ENCODE measurements around the gene ARHGAP28. TPM values are rescaled to one million over a fixed set of nuclear protein-coding genes. Genes with fewer than 3 reads are reported as not detected.

The ARHGAP28 gene
- total and polyA plus RNA-seq, 2 experiments from 2014 or later, result 0.20 TPM; not detected in 1

DNA sequence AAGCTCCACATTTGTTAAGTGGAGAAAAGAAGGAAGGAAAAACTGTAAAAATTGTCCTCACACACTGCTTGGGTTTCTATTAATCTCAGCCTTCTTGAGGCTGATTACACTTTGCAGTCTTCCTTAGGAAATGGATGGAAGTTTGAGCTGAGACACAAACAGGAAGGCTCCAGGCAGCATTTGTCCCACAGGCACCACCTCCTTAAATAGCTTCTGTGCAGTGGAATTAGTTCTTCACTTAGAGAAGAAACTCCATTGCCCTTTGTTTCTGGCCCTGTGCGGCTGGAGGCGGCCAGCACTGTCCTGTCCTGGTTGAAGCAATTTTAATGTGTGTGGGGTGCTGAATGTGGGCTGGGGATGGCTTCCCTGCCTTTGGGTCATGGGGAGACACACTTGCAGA lies 44.3 kb downstream of the ARHGAP28 start:
- no peaks in the 10 kb centered on the region for H3K9me3 ChIP-seq (ENCODE audit: low read depth)
- no peaks in the 10 kb centered on the region for H3K36me3 ChIP-seq (ENCODE audit: low read depth)
- H2AFZ ChIP-seq, result no peak overlapping the region
- no peak for DNase-seq
- no peaks in the 10 kb centered on the region for H3F3A ChIP-seq (ENCODE audit: insufficient read depth)
- no peaks in the 10 kb centered on the region for H3K4me1 ChIP-seq (ENCODE audit: insufficient read depth)
- in situ Hi-C loops (cut with MboI), result no loop called here
- H4K20me1 ChIP-seq (ENCODE audit: insufficient read depth), result no peaks in the 10 kb centered on the region
- TF ChIP-seq EZH2phosphoT487 (IDR thresholded peaks at IDR 0.05; ENCODE audit: insufficient read depth, low read depth) (no peak), EZH2 (IDR thresholded peaks at IDR 0.05; ENCODE audit: insufficient read depth, poor library complexity, severe bottlenecking) (no peak)
- no peak overlapping the region for H3K9ac ChIP-seq
- WGBS, 2 experiments (ENCODE audit: low coverage in 1 of 2, low lambda C conversion rate in 2 of 2, missing lambda C conversion rate in 2 of 2), result 77 to 94% methylated on average over 2 of the region's 2 CpGs
- no peak overlapping the region for H3K4me3 ChIP-seq
- H3K4me2 ChIP-seq (ENCODE audit: unreplicated experiment), result no peak overlapping the region
- H3K9me2 ChIP-seq (ENCODE audit: insufficient read depth), result no peaks in the 10 kb centered on the region
- peaks cover 4% of the 10 kb centered on the region; the same call in 1 of the 2 replicates for H3K27me3 ChIP-seq (replicated peaks; ENCODE audit: insufficient read depth)
- H3K27ac ChIP-seq, result no peak overlapping the region
- no peaks in the 10 kb centered on the region for H3K79me2 ChIP-seq (ENCODE audit: insufficient read depth)

DNA sequence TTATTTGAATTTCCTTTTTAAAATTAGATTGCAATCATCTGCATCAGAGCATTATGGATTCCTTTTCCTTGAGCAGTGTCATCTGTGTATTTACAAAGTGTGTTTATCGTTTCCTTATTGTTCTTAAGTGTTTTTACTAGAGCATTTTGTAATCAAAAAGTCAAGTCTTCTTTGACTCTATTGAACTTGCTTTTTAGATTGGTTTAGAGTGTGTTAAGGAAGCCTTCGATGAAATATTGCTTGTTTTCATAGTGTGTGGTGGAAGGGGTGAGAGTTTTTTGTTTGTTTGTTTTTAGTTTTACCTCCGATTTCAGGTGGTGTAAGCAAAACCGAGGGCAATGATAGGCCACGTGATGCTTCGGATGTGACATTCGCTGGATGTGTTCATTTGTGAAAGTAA lies 45.7 kb downstream of the ARHGAP28 start:
- no peak overlapping the region for H2AFZ ChIP-seq
- H3F3A ChIP-seq (ENCODE audit: insufficient read depth), result no peaks in the 10 kb centered on the region
- no peak overlapping the region for H3K4me3 ChIP-seq
- H3K9me3 ChIP-seq (ENCODE audit: low read depth), result no peaks in the 10 kb centered on the region
- H3K36me3 ChIP-seq (ENCODE audit: low read depth), result no peaks in the 10 kb centered on the region
- no peak for DNase-seq
- H4K20me1 ChIP-seq (ENCODE audit: insufficient read depth), result no peaks in the 10 kb centered on the region
- H3K27me3 ChIP-seq (replicated peaks; ENCODE audit: insufficient read depth), result 0 out of 2 replicates have a peak, but pooled peaks cover 4% of the 10 kb centered on the region
- no peak for TF ChIP-seq EZH2 (IDR thresholded peaks at IDR 0.05; ENCODE audit: insufficient read depth, poor library complexity, severe bottlenecking)
- no peak overlapping the region for H3K27ac ChIP-seq
- H3K9ac ChIP-seq, result no peak overlapping the region
- no peaks in the 10 kb centered on the region for H3K9me2 ChIP-seq (ENCODE audit: insufficient read depth)
- 59 to 63% methylated on average over 7 of the region's 7 CpGs for WGBS, 2 experiments (ENCODE audit: low coverage in 1 of 2, low lambda C conversion rate in 2 of 2, missing lambda C conversion rate in 2 of 2)
- no peaks in the 10 kb centered on the region for H3K79me2 ChIP-seq (ENCODE audit: insufficient read depth)
- in situ Hi-C loops (cut with MboI), result no loop called here
- no peaks in the 10 kb centered on the region for H3K4me1 ChIP-seq (ENCODE audit: insufficient read depth)
- no peak overlapping the region for H3K4me2 ChIP-seq (ENCODE audit: unreplicated experiment)

DNA sequence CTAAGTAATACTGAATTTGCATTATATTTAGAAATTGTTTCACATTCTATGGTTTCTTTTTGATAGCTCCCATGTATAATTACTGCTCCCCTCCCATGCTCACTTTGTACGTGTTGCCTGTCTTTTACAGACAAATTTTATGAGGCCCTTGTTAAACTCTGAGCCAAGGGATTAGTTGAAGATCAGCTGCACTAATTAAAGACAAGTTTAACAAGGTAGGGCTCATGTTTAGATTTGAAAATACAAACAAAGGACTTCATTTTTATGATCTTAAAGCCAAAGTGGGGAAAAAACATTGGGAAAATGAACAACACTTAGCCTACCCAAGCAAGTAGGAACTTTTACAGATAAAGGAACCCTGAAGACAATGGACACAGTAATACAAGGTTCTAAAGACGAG lies 46.2 kb downstream of the ARHGAP28 start:
- H2AFZ ChIP-seq, result no peak overlapping the region
- DNase-seq, result no peak

DNA sequence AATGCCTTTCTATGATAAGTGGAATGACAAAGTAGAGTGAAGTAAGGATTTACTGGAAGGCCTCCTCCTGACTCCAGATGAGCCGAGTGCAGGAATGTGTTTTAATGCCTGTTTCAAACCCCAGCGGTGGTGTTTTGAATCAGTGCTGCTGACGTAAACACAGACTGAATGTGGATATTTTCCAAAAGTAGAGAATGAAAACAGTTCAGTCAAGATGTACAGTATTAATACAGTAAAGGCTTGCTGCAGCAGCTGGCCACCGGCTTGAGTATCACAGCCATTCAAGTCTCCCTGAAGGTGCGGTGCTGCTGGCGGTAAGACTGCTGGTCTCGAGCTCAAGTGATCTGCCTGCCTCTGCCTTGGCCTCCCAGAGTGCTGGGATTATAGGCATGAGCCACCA lies 46.7 kb downstream of the ARHGAP28 start:
- Histone ChIP-seq H3K4me3 (no peak overlapping the region), H3K79me2 (ENCODE audit: insufficient read depth) (no peaks in the 10 kb centered on the region), H3K4me2 (ENCODE audit: unreplicated experiment) (no peak overlapping the region), H4K20me1 (ENCODE audit: insufficient read depth) (no peaks in the 10 kb centered on the region), H3K27me3 (replicated peaks; ENCODE audit: insufficient read depth) (0 out of 2 replicates have a peak, but pooled peaks cover 4% of the 10 kb centered on the region), H3K9ac (no peak overlapping the region), H3K9me3 (ENCODE audit: low read depth) (no peaks in the 10 kb centered on the region), H3K27ac (no peak overlapping the region), H3K4me1 (ENCODE audit: insufficient read depth) (no peaks in the 10 kb centered on the region), H3K9me2 (ENCODE audit: insufficient read depth) (no peaks in the 10 kb centered on the region), H3F3A (ENCODE audit: insufficient read depth) (no peaks in the 10 kb centered on the region), H3K36me3 (ENCODE audit: low read depth) (no peaks in the 10 kb centered on the region), H2AFZ (no peak overlapping the region)
- peak; percentile 49 for DNase-seq
- 48 to 57% methylated on average over 7 of the region's 7 CpGs for WGBS, 2 experiments (ENCODE audit: low coverage in 1 of 2, low lambda C conversion rate in 2 of 2, missing lambda C conversion rate in 2 of 2)
- in situ Hi-C loops (cut with MboI), result no loop called here
- TF ChIP-seq EZH2phosphoT487 (IDR thresholded peaks at IDR 0.05; ENCODE audit: insufficient read depth, low read depth) (no peak), EZH2 (IDR thresholded peaks at IDR 0.05; ENCODE audit: insufficient read depth, poor library complexity, severe bottlenecking) (no peak)

More for the DNA sequence above, 46.2 kb downstream of the ARHGAP28 start:
- Histone ChIP-seq H3F3A (ENCODE audit: insufficient read depth) (no peaks in the 10 kb centered on the region), H3K4me3 (no peak overlapping the region), H3K4me1 (ENCODE audit: insufficient read depth) (no peaks in the 10 kb centered on the region), H3K79me2 (ENCODE audit: insufficient read depth) (no peaks in the 10 kb centered on the region), H3K9ac (no peak overlapping the region), H3K4me2 (ENCODE audit: unreplicated experiment) (no peak overlapping the region), H3K9me3 (ENCODE audit: low read depth) (no peaks in the 10 kb centered on the region), H3K36me3 (ENCODE audit: low read depth) (no peaks in the 10 kb centered on the region), H3K9me2 (ENCODE audit: insufficient read depth) (no peaks in the 10 kb centered on the region), H3K27me3 (replicated peaks; ENCODE audit: insufficient read depth) (0 out of 2 replicates have a peak, but pooled peaks cover 4% of the 10 kb centered on the region), H3K27ac (no peak overlapping the region), H4K20me1 (ENCODE audit: insufficient read depth) (no peaks in the 10 kb centered on the region)
- in situ Hi-C loops (cut with MboI), result no loop called here
- WGBS, 2 experiments (ENCODE audit: low coverage in 1 of 2, low lambda C conversion rate in 2 of 2, missing lambda C conversion rate in 2 of 2), result 26 to 28% methylated on average over 2 of the region's 2 CpGs
- no peak for TF ChIP-seq EZH2phosphoT487 (IDR thresholded peaks at IDR 0.05; ENCODE audit: insufficient read depth, low read depth)
- TF ChIP-seq EZH2 (IDR thresholded peaks at IDR 0.05; ENCODE audit: insufficient read depth, poor library complexity, severe bottlenecking), result no peak

DNA sequence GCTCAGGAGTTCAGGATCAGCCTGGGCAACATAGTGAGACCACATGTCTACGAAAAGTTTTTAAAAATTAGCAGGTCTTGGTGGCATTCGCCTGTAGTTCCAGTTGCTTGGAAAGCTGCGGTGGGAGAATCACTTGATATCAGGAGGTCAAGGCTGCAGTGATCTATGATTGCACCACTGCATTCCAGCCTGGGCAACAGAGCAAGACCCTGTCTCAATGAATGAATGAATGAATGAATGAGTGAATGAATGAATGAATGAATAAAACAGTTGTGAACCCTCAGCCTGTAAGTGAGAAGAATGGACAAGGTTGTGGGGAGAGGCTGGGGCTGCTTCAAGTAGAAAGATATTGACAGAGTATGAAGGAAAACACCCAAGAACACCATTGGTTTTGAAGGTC lies 48.0 kb downstream of the ARHGAP28 start:
- TF ChIP-seq EZH2phosphoT487 (IDR thresholded peaks at IDR 0.05; ENCODE audit: insufficient read depth, low read depth) (no peak), EZH2 (IDR thresholded peaks at IDR 0.05; ENCODE audit: insufficient read depth, poor library complexity, severe bottlenecking) (no peak)
- Histone ChIP-seq H3F3A (ENCODE audit: insufficient read depth) (no peaks in the 10 kb centered on the region), H3K79me2 (ENCODE audit: insufficient read depth) (no peaks in the 10 kb centered on the region), H3K9me2 (ENCODE audit: insufficient read depth) (no peaks in the 10 kb centered on the region), H3K4me3 (no peak overlapping the region), H3K36me3 (ENCODE audit: low read depth) (no peaks in the 10 kb centered on the region), H3K9me3 (ENCODE audit: low read depth) (no peaks in the 10 kb centered on the region), H3K27me3 (replicated peaks; ENCODE audit: insufficient read depth) (0 out of 2 replicates have a peak, but pooled peaks cover 4% of the 10 kb centered on the region), H2AFZ (no peak overlapping the region), H3K9ac (no peak overlapping the region), H3K27ac (no peak overlapping the region), H4K20me1 (ENCODE audit: insufficient read depth) (no peaks in the 10 kb centered on the region), H3K4me1 (ENCODE audit: insufficient read depth) (no peaks in the 10 kb centered on the region; the same call in 1 of the 2 replicates), H3K4me2 (ENCODE audit: unreplicated experiment) (no peak overlapping the region)
- no peak for DNase-seq
- in situ Hi-C loops (cut with MboI), result no loop called here
- 73 to 74% methylated on average over 3 of the region's 3 CpGs for WGBS, 2 experiments (ENCODE audit: low coverage in 1 of 2, low lambda C conversion rate in 2 of 2, missing lambda C conversion rate in 2 of 2)

Measured in GM23248 (cell line).